NCI-H526 treated with DMSO at 0.1 percent for 48 hours (cell line): ENCODE measurements around the gene TIGD7.
A peak's percentile ranks its signal among the peaks of the same experiment; 100 is the strongest.
"Not testable (repeated sequence)": the region's sequence is repeated elsewhere in the genome, so short reads cannot be mapped to it uniquely, and the experiment has no call there.

ENCODE experiments used
- DNase-seq: peaks from one replicate; lab custom pipeline; 2025; lab: John Stamatoyannopoulos, UW

Gene TIGD7

GRCh38 chr16:3282730-3283542 is 22.3 kb downstream of the TIGD7 start, which contains the start of gene ZNF263:
Gene ZNF263 (plus strand): TSS chr16:3283491. CDS start chr16:3283819, 328 bp downstream.
- peak; percentile 91 for DNase-seq

DNA sequence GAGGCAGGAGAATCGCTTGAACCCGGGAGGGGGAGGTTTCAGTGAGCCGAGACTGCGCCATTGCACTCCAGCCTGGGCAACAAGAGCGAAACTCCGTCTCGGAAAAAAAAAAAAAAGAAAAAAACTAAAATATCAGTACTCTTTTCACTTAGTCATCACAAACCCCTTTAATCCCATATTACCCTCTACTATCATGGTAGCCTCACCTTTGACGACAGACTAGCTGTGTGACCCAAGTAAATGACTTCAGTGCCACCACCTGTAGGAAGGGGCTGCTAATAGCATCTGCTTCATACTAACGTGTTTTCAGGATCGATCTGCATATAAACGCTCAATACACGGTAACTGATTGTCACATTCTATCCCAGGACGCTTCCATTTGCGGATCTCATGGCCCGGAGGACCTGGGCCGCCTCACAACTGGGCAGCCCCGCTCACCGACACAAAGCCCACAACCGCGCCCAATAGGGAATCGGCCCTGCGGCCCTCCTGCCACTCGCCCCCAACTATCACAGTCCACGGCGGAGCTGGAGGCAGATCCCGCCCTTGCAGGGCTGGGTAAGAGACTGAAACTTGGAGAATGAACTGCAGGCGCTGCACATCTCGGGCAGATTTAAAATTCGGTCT is 23.0 kb downstream of the TIGD7 start:
- DNase-seq: peak; percentile 67

DNA sequence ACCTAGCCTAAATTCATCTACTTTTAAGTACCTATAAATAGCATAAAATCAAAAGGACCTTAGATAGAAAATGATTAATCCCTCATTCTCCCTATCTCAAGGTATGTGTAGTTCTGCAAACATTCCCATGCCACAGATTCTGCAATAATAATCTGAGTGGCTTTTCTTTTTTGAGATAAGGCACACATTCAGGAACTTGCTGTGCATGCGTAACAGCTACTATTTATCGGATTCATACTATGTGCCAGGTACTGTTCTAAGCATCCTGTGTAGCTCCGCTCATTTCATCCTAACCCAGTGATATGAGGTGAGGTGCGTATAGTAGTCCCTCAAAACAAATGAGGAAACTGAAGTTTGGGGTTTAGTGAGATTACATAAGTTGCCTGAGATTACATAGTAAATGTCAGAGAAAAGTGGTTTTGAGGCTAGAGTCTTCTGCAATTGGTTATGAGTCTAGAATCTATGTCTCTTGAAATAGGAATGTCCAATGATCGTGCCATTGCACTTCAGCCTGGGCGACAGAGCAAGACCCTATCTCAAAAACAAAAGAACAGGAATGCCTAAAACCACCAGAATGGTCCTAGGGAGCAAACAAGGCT is 23.9 kb downstream of the TIGD7 start:
- DNase-seq: no peak

GRCh38 chr16:3276679-3277078 is 28.6 kb downstream of the TIGD7 start:
- no peak for DNase-seq

GRCh38 chr16:3274947-3275346 is 30.3 kb downstream of the TIGD7 start:
- DNase-seq: no peak

DNA sequence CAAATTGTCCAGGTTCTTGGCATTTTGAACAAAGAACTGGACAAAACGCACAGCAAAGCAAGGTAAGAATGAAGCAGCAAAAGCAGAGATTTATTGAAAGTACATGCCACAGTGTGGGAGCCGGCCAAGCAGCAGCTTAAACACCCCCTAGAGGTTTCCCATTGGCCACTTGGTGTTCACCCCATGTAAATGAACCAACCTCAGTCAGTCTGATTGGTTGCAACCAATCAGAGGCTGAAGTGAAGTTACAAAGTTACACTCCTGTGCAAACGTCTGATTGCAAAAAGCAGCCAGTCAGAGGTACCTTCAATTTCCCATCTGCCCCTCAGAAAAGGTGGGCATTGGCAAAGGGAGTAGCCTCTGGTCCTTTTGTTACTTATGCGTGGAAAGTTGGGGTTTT is 30.7 kb downstream of the TIGD7 start:
- no peak for DNase-seq

- DNase-seq: not testable (repeated sequence)
These were observed 33.9 kb downstream of the TIGD7 start for GRCh38 chr16:3271281-3271680.

DNA sequence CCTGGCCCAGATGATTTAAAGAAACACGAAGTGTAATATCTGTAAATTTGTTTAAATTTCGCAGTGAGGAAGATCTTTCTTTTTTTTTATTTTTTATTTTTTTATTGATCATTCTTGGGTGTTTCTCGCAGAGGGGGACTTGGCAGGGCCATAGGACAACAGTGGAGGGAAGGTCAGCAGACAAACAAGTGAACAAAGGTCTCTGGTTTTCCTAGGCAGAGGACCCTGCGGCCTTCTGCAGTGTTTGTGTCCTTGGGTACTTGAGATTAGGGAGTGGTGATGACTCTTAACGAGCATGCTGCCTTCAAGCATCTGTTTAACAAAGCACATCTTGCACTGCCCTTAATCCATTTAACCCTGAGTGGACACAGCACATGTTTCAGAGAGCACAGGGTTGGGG is 34.5 kb downstream of the TIGD7 start:
- DNase-seq: not testable (repeated sequence)

DNA sequence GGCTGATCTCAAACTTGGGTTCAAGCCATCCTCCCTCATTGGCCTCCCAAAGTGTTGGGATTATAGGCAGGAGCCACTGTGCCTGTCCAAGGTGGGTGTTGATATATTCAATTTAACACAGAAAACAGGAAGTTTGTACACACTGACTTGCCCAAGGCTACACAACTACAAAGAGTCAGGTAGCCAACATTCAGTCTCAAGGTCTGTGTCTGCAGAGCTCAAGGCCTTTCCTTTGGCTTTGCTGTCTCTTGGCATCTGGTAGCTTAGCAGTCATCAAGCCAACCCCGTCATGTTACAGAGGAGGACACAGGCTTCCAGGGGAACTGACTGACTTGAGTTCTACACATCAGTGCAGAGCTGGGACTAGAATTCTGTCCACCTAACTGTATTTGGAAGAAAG is 36.9 kb downstream of the TIGD7 start:
- DNase-seq: no peak

GRCh38 chr16:3266873-3267537 is 38.2 kb downstream of the TIGD7 start:
- peak; percentile 36 for DNase-seq

DNA sequence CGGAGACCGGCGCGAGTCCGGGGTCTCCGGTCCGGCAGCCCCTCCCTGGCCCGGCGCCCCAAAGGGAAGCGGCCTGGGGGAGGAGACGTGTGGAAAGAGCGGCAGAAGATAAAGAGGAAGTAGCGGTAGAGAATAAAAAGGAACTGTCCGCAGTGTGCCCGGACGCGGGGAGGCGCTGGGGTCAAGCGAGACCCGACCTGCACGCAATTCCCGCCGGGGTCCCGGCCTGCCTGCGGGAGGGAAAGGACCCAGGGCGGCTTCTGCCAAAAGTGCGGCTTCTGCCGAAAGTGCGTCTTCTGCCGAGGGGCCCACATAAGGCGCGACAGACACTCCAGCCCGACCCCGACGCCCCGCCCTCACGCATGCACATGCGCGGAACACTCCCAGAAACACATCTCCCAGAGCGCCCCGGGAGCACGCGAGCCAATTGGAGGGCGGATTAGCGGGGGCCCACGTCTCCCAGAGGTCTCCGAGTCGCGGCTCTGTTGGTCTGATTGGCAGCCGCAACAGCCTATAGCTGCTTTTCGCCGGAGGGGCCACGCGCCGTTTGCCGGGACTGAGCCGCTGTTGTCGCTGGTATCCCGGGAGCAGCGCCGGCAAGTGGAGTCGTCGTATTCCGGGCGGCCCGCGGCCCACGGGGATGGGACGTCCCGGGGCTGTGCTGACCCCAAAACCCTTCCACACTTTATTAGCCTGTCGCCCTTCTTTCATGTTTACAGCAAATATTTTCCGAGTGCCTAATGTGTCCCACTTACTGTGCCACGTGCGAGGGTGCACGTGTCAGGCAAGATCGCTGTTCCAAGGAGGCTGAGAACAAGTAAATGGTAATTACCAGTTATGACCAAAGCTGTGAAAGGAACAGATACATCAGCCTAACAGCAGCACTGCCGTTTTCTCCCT is 40.8 kb downstream of the TIGD7 start:
- DNase-seq: peak; percentile 83

- no peak for DNase-seq
These were observed 42.7 kb downstream of the TIGD7 start for GRCh38 chr16:3262517-3262916.

- DNase-seq: no peak
These were observed 45.4 kb downstream of the TIGD7 start for GRCh38 chr16:3259836-3260235.

- DNase-seq: no peak
These were observed 48.3 kb downstream of the TIGD7 start for GRCh38 chr16:3256866-3257465.

DNA sequence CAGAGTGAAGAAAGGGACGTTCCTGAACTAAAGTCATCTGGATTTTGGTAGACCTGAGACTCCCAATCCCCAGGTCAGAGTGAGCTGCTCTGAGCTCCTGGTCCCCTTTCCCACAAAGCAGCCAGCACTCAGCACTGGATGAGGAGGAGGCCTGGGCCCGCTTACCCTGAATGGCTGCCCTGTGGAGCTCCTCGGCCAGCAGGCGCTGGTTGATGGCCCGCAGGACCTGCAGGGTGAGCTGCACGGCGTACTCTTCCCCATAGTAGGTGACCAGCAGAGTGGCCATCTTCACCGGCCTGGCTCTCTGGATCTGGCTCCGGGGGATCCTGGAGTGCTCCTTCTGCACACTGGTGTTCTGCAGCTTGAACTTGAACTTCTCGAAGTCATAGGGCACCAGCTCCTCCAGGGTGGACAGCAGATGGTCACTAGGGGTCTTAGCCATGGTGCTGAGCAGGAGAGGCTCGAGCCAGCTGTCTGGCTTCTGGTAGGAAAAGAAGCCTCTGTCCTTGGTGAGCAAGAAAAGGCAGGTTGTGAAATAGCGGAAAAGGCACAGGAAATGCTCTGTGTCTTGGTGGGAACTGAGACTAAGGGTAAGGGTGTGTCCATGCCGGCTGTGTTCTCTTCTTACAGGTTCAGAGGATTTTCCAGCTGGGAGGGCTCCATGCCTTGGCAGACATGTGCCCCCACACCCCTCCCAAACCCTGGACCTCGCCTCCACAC is 48.9 kb downstream of the TIGD7 start, which contains the start of gene MEFV:
Gene MEFV, minus strand, starts transcription at position 488 of the 720 bp plus-strand sequence. Its CDS starts 46 bp downstream, at position 442.
- no peak for DNase-seq

DNA sequence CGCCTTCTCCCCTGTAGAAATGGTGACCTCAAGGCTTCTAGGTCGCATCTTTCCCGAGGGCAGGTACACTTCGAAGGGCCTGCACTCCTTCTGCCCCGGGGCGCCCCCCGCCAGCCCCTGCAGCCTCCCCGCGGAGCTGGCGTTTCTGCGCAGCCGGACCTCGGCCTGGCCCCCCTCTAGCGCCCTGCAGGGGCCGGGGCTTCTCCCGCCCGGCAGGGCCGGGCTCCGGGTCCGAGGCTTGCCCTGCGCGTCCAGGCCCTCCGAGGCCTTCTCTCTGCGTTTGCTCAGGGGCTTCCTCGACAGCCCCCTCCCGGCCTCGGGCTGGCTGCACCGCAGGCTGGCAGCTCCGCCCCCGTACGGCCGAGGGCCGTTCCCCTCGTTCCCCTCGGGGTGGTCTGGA is 50.9 kb downstream of the TIGD7 start:
- no peak for DNase-seq

DNA sequence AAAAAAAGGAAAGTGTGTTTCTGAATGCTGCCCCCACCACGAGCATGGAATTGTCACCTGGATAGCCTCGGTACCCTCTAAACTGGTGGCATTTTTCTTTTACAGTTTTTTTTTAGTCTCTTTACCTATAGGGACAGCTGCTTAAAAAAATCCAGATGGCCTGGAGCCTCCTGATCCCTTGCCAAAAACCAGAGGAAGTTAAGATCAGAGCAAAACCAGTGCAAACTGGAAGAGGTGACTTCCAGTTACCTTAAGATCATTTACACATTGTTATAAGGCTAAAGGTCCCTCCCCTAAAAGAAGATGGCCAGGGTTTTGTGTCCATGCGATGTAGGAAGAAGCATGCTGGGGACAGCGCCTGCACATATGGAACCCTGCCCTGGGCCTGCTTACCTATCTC is 52.3 kb downstream of the TIGD7 start:
- DNase-seq: no peak

GRCh38 chr16:3249451-3249850 is 55.8 kb downstream of the TIGD7 start:
- DNase-seq: no peak

DNA sequence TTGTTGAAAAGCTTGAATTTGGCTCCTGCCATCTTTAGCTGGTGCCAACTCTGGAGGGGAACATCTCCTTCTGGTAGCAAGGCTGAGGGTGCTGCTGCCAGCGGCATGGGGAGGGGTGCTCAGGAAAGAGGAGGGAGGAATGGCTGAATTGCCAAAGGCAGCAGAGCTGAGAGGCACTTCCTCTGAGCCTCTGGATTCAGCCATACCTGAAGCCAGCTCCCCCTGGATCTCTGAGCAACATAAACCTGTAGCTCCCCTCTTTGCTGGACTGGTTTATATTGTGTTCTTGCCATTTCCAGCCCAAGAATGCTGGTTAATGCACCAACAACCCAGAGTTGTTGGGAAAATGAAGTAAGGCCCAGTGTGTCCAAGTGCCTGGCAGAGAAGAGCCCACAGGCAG is 56.2 kb downstream of the TIGD7 start:
- no peak for DNase-seq
